ENCODE results near the gene RNASE9. TPM values are rescaled to one million over a fixed set of nuclear protein-coding genes. Genes with fewer than 3 reads are reported as not detected.
"Not testable (repeated sequence)": the region's sequence is repeated elsewhere in the genome, so short reads cannot be mapped to it uniquely, and the experiment has no call there.

RNASE9 gene
- polyA plus RNA-seq, 3 donors = not detected

GRCh38 chr14:20597108-20597507 is 36.3 kb upstream of the RNASE9 start:
- no peak overlapping the region for H2AFZ ChIP-seq (ENCODE audit: insufficient read depth, low read depth, low read length, poor library complexity, severe bottlenecking)
- H3K27ac Mint-ChIP-seq = no peak overlapping the region

GRCh38 chr14:20595726-20596125 is 34.9 kb upstream of the RNASE9 start:
- H3K9me3 ChIP-seq (replicated peaks in 1 of 2; ENCODE audit: control insufficient read depth in 1 of 2, insufficient read depth in 1 of 2, low read length in 2 of 2); H3K36me3 Mint-ChIP-seq; H4K20me1 ChIP-seq (ENCODE audit: insufficient read depth, low read length); H3K4me2 ChIP-seq (replicated peaks; ENCODE audit: extremely low read depth, low read length, poor library complexity, severe bottlenecking); H3K9me3 Mint-ChIP-seq; H3K4me1 ChIP-seq (ENCODE audit: control insufficient read depth in 1 of 2, insufficient read depth in 2 of 2, low read length in 2 of 2); intact Hi-C loops (cut with micrococcal nuclease); H2AFZ ChIP-seq (ENCODE audit: insufficient read depth, low read depth, low read length, poor library complexity, severe bottlenecking); H3K27me3 Mint-ChIP-seq (ENCODE audit: low read depth in 3 of 3); H3K79me2 ChIP-seq (ENCODE audit: insufficient read depth, low read length); H3K4me3 Mint-ChIP-seq; H3K4me3 ChIP-seq (replicated peaks in 1 of 3; ENCODE audit: low read depth in 2 of 3, low read length in 3 of 3); H3K36me3 ChIP-seq (replicated peaks in 1 of 2; ENCODE audit: control insufficient read depth in 1 of 2, insufficient read depth in 2 of 2, low read length in 2 of 2); H3K27ac ChIP-seq (ENCODE audit: low read depth in 1 of 2, low read length in 2 of 2); H3K4me1 Mint-ChIP-seq; H3K9ac ChIP-seq (ENCODE audit: insufficient read depth, low read length, poor library complexity, severe bottlenecking); H3K27me3 ChIP-seq (ENCODE audit: control insufficient read depth in 2 of 2, insufficient read depth in 2 of 2, low read length in 2 of 2); H3K27ac Mint-ChIP-seq; DNase-seq: not testable (repeated sequence)
- WGBS (ENCODE audit: insufficient coverage) = 100% methylated on average over 3 of the region's 3 CpGs

More at GRCh38 chr14:20597108-20597507, 36.3 kb upstream of the RNASE9 start:
- H4K20me1 ChIP-seq (ENCODE audit: insufficient read depth, low read length) = no peaks in the 10 kb centered on the region
- peaks cover 0 to 3% (median 0%) of the 10 kb centered on the region in 7 donors for H3K9me3 Mint-ChIP-seq
- no peak for TF ChIP-seq CTCF (IDR thresholded peaks at IDR 0.05)
- H3K27me3 ChIP-seq (ENCODE audit: control insufficient read depth in 2 of 2, insufficient read depth in 2 of 2, low read length in 2 of 2) = no peaks in the 10 kb centered on the region
- H3K9ac ChIP-seq (ENCODE audit: insufficient read depth, low read length, poor library complexity, severe bottlenecking) = no peak overlapping the region
- H3K36me3 Mint-ChIP-seq = no peaks in the 10 kb centered on the region
- no peak overlapping the region for H3K4me3 ChIP-seq (replicated peaks in 1 of 3; ENCODE audit: low read depth in 2 of 3, low read length in 3 of 3)
- no peaks in the 10 kb centered on the region for H3K9me3 ChIP-seq (replicated peaks in 1 of 2; ENCODE audit: control insufficient read depth in 1 of 2, insufficient read depth in 1 of 2, low read length in 2 of 2)
- peaks cover 3 to 6% of the 10 kb centered on the region in 2 donors for H3K4me1 ChIP-seq (ENCODE audit: control insufficient read depth in 1 of 2, insufficient read depth in 2 of 2, low read length in 2 of 2)
- H3K36me3 ChIP-seq (replicated peaks in 1 of 2; ENCODE audit: control insufficient read depth in 1 of 2, insufficient read depth in 2 of 2, low read length in 2 of 2) = no peaks in the 10 kb centered on the region
- intact Hi-C loops (cut with micrococcal nuclease) = no loop called here
- peaks cover 0 to 8% (median 0%) of the 10 kb centered on the region in 3 donors for H3K27me3 Mint-ChIP-seq (ENCODE audit: low read depth in 3 of 3)
- H3K4me1 Mint-ChIP-seq = peaks cover 11% of the 10 kb centered on the region
- DNase-seq = no peak
- no peak overlapping the region for H3K4me3 Mint-ChIP-seq
- WGBS (ENCODE audit: insufficient coverage) = no CpG with 5 or more reads among the region's 1 CpG
- H3K79me2 ChIP-seq (ENCODE audit: insufficient read depth, low read length) = no peaks in the 10 kb centered on the region
- no peak overlapping the region for H3K4me2 ChIP-seq (replicated peaks; ENCODE audit: extremely low read depth, low read length, poor library complexity, severe bottlenecking)
- H3K27ac ChIP-seq (ENCODE audit: low read depth in 1 of 2, low read length in 2 of 2) = no peak overlapping the region
